Nephron progenitor cell (in vitro differentiated cells): ENCODE results near the gene MVB12B.

Source experiments
- DNase-seq: peaks from one replicate; pipeline ENCODE4 v3.0.0; 2021
- H3K27ac Mint-ChIP-seq: 2 replicates; pipeline ENCODE4 v1.8.0; 2021; ENCODE audit warnings: mild to moderate bottlenecking, moderate library complexity, mixed read lengths
- H3K27me3 Mint-ChIP-seq: 2 replicates; pipeline ENCODE4 v1.8.0; 2021; ENCODE audit warnings: mild to moderate bottlenecking, low read depth, mixed read lengths; ENCODE audit not compliant: poor library complexity
- H3K36me3 Mint-ChIP-seq: 2 replicates; pipeline ENCODE4 v1.8.0; 2021; ENCODE audit warnings: low read depth, mixed read lengths
- H3K4me1 Mint-ChIP-seq: 2 replicates; pipeline ENCODE4 v1.8.0; 2021; ENCODE audit warnings: mixed read lengths
- H3K4me3 Mint-ChIP-seq: 2 replicates; pipeline ENCODE4 v1.8.0; 2021; ENCODE audit warnings: mild to moderate bottlenecking, moderate library complexity, mixed read lengths
- H3K9me3 Mint-ChIP-seq: 2 replicates; pipeline ENCODE4 v1.8.0; 2021; ENCODE audit warnings: mild to moderate bottlenecking, moderate library complexity, mixed read lengths
- CTCF ChIP-seq: fragments of 200-600 bp; sonication (generic); IDR thresholded peaks from 2 replicates; pipeline ENCODE4 v1.5.0; 2021; ENCODE audit warnings: antibody characterized with exemption

Gene MVB12B

GRCh38 chr9:126528111-126528510, 201.5 kb downstream of the MVB12B start:
- no peaks in the 10 kb centered on the region for H3K36me3 Mint-ChIP-seq
- H3K4me1 Mint-ChIP-seq, result peaks cover 91% of the 10 kb centered on the region
- H3K9me3 Mint-ChIP-seq, result no peaks in the 10 kb centered on the region
- no peak overlapping the region for H3K27ac Mint-ChIP-seq
- no peak for DNase-seq
- H3K27me3 Mint-ChIP-seq, result peaks cover 16% of the 10 kb centered on the region
- no peak overlapping the region for H3K4me3 Mint-ChIP-seq
- TF ChIP-seq CTCF, result no peak

GRCh38 chr9:126528915-126529314, 202.3 kb downstream of the MVB12B start:
- H3K4me1 Mint-ChIP-seq, result peaks cover 91% of the 10 kb centered on the region
- no peak overlapping the region for H3K27ac Mint-ChIP-seq
- H3K36me3 Mint-ChIP-seq, result no peaks in the 10 kb centered on the region
- no peaks in the 10 kb centered on the region for H3K9me3 Mint-ChIP-seq
- H3K27me3 Mint-ChIP-seq, result peaks cover 16% of the 10 kb centered on the region
- no peak for DNase-seq
- H3K4me3 Mint-ChIP-seq, result no peak overlapping the region
- no peak for TF ChIP-seq CTCF

GRCh38 chr9:126531035-126531571, 204.5 kb downstream of the MVB12B start:
- Mint-ChIP-seq H3K9me3 (no peaks in the 10 kb centered on the region), H3K4me3 (no peak overlapping the region), H3K36me3 (no peaks in the 10 kb centered on the region), H3K4me1 (peaks cover 96% of the 10 kb centered on the region), H3K27me3 (peaks cover 21% of the 10 kb centered on the region), H3K27ac (peak overlapping the region; percentile 78)
- DNase-seq, result no peak
- TF ChIP-seq CTCF, result no peak

- H3K36me3 Mint-ChIP-seq, result no peaks in the 10 kb centered on the region
Observed at GRCh38 chr9:126531591-126531990, 205.0 kb downstream of the MVB12B start.

GRCh38 chr9:126532019-126532462, 205.4 kb downstream of the MVB12B start:
- Mint-ChIP-seq H3K27me3 (peaks cover 21% of the 10 kb centered on the region), H3K4me1 (peaks cover 96% of the 10 kb centered on the region), H3K27ac (no peak overlapping the region), H3K36me3 (no peaks in the 10 kb centered on the region), H3K4me3 (no peak overlapping the region), H3K9me3 (no peaks in the 10 kb centered on the region)
- no peak for TF ChIP-seq CTCF
- no peak for DNase-seq

More at GRCh38 chr9:126531591-126531990, 205.0 kb downstream of the MVB12B start:
- no peaks in the 10 kb centered on the region for H3K9me3 Mint-ChIP-seq
- peaks cover 96% of the 10 kb centered on the region for H3K4me1 Mint-ChIP-seq
- TF ChIP-seq CTCF, result no peak
- no peak overlapping the region for H3K4me3 Mint-ChIP-seq
- DNase-seq, result no peak
- H3K27ac Mint-ChIP-seq, result peak overlapping the region; percentile 78
- H3K27me3 Mint-ChIP-seq, result peaks cover 21% of the 10 kb centered on the region

GRCh38 chr9:126532489-126532888, 205.9 kb downstream of the MVB12B start:
- no peaks in the 10 kb centered on the region for H3K36me3 Mint-ChIP-seq
- no peaks in the 10 kb centered on the region for H3K9me3 Mint-ChIP-seq
- H3K4me1 Mint-ChIP-seq, result peaks cover 96% of the 10 kb centered on the region
- no peak overlapping the region for H3K27ac Mint-ChIP-seq
- no peak overlapping the region for H3K4me3 Mint-ChIP-seq
- H3K27me3 Mint-ChIP-seq, result peaks cover 18% of the 10 kb centered on the region
- no peak for TF ChIP-seq CTCF
- DNase-seq, result no peak
